GM19035 (cell line): Measurements from ENCODE around the gene FSHR.
A peak's percentile ranks its signal among the peaks of the same experiment; 100 is the strongest.

Experiments
- ATAC-seq: cut with Tn5 transposase; IDR thresholded peaks from one replicate; pipeline ENCODE4 v1.9.1; 2021; ENCODE audit not compliant: unreplicated experiment

Gene FSHR

GRCh38 chr2:48915227-48915626, 239.1 kb downstream of the FSHR start:
- no peak for ATAC-seq

- peak; percentile 78 for ATAC-seq
Measured at GRCh38 chr2:48914477-48915089, 239.7 kb downstream of the FSHR start.
